ENCODE data around the gene DMRTC2.

The DMRTC2 gene

GRCh38 chr19:41845001-41845050 lies at the start of gene DMRTC2:
Gene DMRTC2 (plus strand): TSS chr19:41845042. CDS start chr19:41847429, 2,387 bp downstream.
- no peak for DNase-seq

- no peak for DNase-seq
These were observed 48.5 kb upstream of the DMRTC2 start, which contains the start of gene CEACAM3 for GRCh38 chr19:41796362-41796761. Gene CEACAM3 (plus strand): TSS chr19:41796587. CDS start chr19:41796678, 91 bp downstream.

- no peak for DNase-seq
These were observed 47.9 kb upstream of the DMRTC2 start for GRCh38 chr19:41796901-41797300.

GRCh38 chr19:41799444-41800000 lies 45.3 kb upstream of the DMRTC2 start:
- no peak for DNase-seq

- DNase-seq, result no peak
These were observed 43.8 kb upstream of the DMRTC2 start for GRCh38 chr19:41801031-41801430.

- DNase-seq, result no peak
These were observed 43.0 kb upstream of the DMRTC2 start for GRCh38 chr19:41801792-41802211.

GRCh38 chr19:41802770-41803169 lies 42.1 kb upstream of the DMRTC2 start:
- DNase-seq, result no peak

GRCh38 chr19:41804336-41804735 lies 40.5 kb upstream of the DMRTC2 start:
- DNase-seq, result no peak

GRCh38 chr19:41807176-41807575 lies 37.7 kb upstream of the DMRTC2 start:
- no peak for DNase-seq

- DNase-seq, result no peak
These were observed 35.9 kb upstream of the DMRTC2 start for GRCh38 chr19:41808663-41809566.

- no peak for DNase-seq
These were observed 34.5 kb upstream of the DMRTC2 start for GRCh38 chr19:41810301-41810700.

- DNase-seq, result no peak
These were observed 33.8 kb upstream of the DMRTC2 start for GRCh38 chr19:41811036-41811435.

GRCh38 chr19:41811981-41812380 lies 32.9 kb upstream of the DMRTC2 start:
- no peak for DNase-seq

- no peak for DNase-seq
These were observed 30.9 kb upstream of the DMRTC2 start for GRCh38 chr19:41813911-41814310.

GRCh38 chr19:41815301-41815700 lies 29.5 kb upstream of the DMRTC2 start:
- no peak for DNase-seq

- no peak for DNase-seq
These were observed 28.1 kb upstream of the DMRTC2 start for GRCh38 chr19:41816761-41817160.

- no peak for DNase-seq
These were observed 23.7 kb upstream of the DMRTC2 start for GRCh38 chr19:41821003-41821735.

- no peak for DNase-seq
These were observed 6.7 kb upstream of the DMRTC2 start for GRCh38 chr19:41837981-41838708.

GRCh38 chr19:41839211-41839610 lies 5.6 kb upstream of the DMRTC2 start:
- DNase-seq, result no peak

GRCh38 chr19:41843371-41843770 lies 1.5 kb upstream of the DMRTC2 start:
- DNase-seq, result no peak

GRCh38 chr19:41844601-41845000 lies 241 bp upstream of the DMRTC2 start, which contains the start of gene LYPD4:
Gene LYPD4 (minus strand): TSS chr19:41844683. CDS start chr19:41839285, 5,398 bp downstream.
- DNase-seq, result no peak

- no peak for DNase-seq
These were observed 279 bp downstream of the DMRTC2 start for GRCh38 chr19:41845051-41845590.

Measured in T1000 (cell line).